Peyer's patch (tissue), 4 donors: ENCODE results near the gene FAM50A.

Experiments
- CTCF ChIP-seq, 6 experiments: fragments of 450-650 bp in 4 of 6; fragments of 200-600 bp in 2 of 6; sonication (generic) in 1 of 6; IDR thresholded peaks; one replicate each; pipeline ENCODE4 v1.5.1; 2017 to 2019; ENCODE audit warnings: antibody characterized with exemption in 6 of 6, mild to moderate bottlenecking in 3 of 6, moderate library complexity in 1 of 6
- POLR2A ChIP-seq, 2 donors: fragments of 450-650 bp; IDR thresholded peaks; one replicate each; pipeline ENCODE4 v1.5.1; 2017; ENCODE audit warnings: antibody characterized with exemption in 2 of 2, mild to moderate bottlenecking in 2 of 2, moderate library complexity in 2 of 2

- TF ChIP-seq POLR2A (IDR thresholded peaks at IDR 0.05) = no peak
- TF ChIP-seq CTCF (IDR thresholded peaks at IDR 0.05) = no peak
Observed at GRCh38 chrX:154470434-154470833, 26.5 kb downstream of the FAM50A start.
